Upper lobe of left lung (tissue), 6 donors: ENCODE data around the gene TCEANC2. TPM values are rescaled to one million over a fixed set of nuclear protein-coding genes. Genes with fewer than 3 reads are reported as not detected.

Experiments
- ATAC-seq, 2 donors: fragments of 200-7000 bp; cut with Tn5 transposase; one replicate each; pipeline ENCODE4 v1.9.1; 2022; ENCODE audit warnings: mild to moderate bottlenecking in 2 of 2, moderate library complexity in 2 of 2; ENCODE audit not compliant: low FRiP score in 2 of 2
- DNase-seq, 2 donors: peaks; one replicate each; pipeline ENCODE4 v3.0.0-alpha.2; 2019 to 2020
- H3K27ac ChIP-seq, 4 donors: fragments of 200-600 bp; sonication (generic); one replicate each; pipeline ENCODE4 v1.5.1; 2016 to 2019
- H3K27me3 ChIP-seq, 4 donors: fragments of 200-600 bp; sonication (generic); one replicate each; pipeline ENCODE4 v1.5.1; 2017 to 2019
- H3K36me3 ChIP-seq, 4 donors: fragments of 200-600 bp; sonication (generic); one replicate each; pipeline ENCODE4 v1.5.1; 2016 to 2019
- H3K4me1 ChIP-seq, 4 donors: fragments of 200-600 bp; sonication (generic); one replicate each; pipeline ENCODE4 v1.5.1; 2018 to 2019
- H3K4me3 ChIP-seq, 4 donors: fragments of 200-600 bp; sonication (generic); one replicate each; pipeline ENCODE4 v1.5.1; 2017 to 2019; ENCODE audit warnings: mild to moderate bottlenecking in 2 of 4, moderate library complexity in 1 of 4
- H3K9me3 ChIP-seq, 4 donors: fragments of 200-600 bp; sonication (generic); one replicate each; pipeline ENCODE4 v1.5.1; 2018 to 2019
- CTCF ChIP-seq, 6 experiments: fragments of 450-650 bp in 4 of 6; fragments of 200-600 bp in 2 of 6; sonication (generic) in 2 of 6; IDR thresholded peaks; one replicate each; pipeline ENCODE4 v1.5.1; 2016 to 2019; ENCODE audit warnings: antibody characterized with exemption in 6 of 6
- EP300 ChIP-seq, 4 donors: sonication (generic); formaldehyde crosslinking; IDR thresholded peaks; one replicate each; pipeline ENCODE4 v1.5.1; 2017; ENCODE audit warnings: antibody characterized with exemption in 4 of 4, control low read depth in 2 of 4
- POLR2A ChIP-seq, 4 donors: fragments of 450-650 bp; IDR thresholded peaks; one replicate each; pipeline ENCODE4 v1.5.1; 2016 to 2017; ENCODE audit warnings: antibody characterized with exemption in 4 of 4, mild to moderate bottlenecking in 2 of 4
- POLR2AphosphoS5 ChIP-seq, 2 donors: sonication (generic); formaldehyde crosslinking; IDR thresholded peaks; one replicate each; pipeline ENCODE4 v1.5.1; 2017; ENCODE audit warnings: antibody characterized with exemption in 2 of 2
- WGBS, 2 donors: methylation state at CpG; one replicate each; pipeline ENCODE4 v1.1.5; 2017 to 2018; 5-methylcytosine and 5-hydroxymethylcytosine counted together
- total RNA-seq, 6 donors: library from RNA; depleted of rRNA in 4 of 6; stranded (reverse); fragments of >200 nt in 4 of 6; gene quantifications; one replicate each; pipeline versions ENCODE4 v1.1.0 to v1.2.1, GENCODE V29; 2016 to 2021
- donor health status: DM: no; HTN: no; CAD: no; lungs with moderate emphysema.
- donor health status: DM: no; HTN: yes; CAD: no; lungs with severe emphysema.

Gene TCEANC2
- total RNA-seq, 6 donors from 2014 or later, result 2.0 to 11.5 (median 4.6) TPM

GRCh38 chr1:54120018-54120697, 66.8 kb downstream of the TCEANC2 start:
- no peak overlapping the region for H3K4me3 ChIP-seq
- ATAC-seq, result no peak
- H3K36me3 ChIP-seq, result no peaks in the 10 kb centered on the region
- H3K4me1 ChIP-seq, result peaks cover 12 to 13% (median 12%) of the 10 kb centered on the region in 4 donors
- TF ChIP-seq POLR2A (IDR thresholded peaks at IDR 0.05) (no peak), EP300 (IDR thresholded peaks at IDR 0.05) (no peak), POLR2AphosphoS5 (IDR thresholded peaks at IDR 0.05) (no peak), CTCF (IDR thresholded peaks at IDR 0.05) (no peak)
- H3K9me3 ChIP-seq, result no peaks in the 10 kb centered on the region
- H3K27ac ChIP-seq, result no peak overlapping the region
- no peak for DNase-seq
- H3K27me3 ChIP-seq, result no peaks in the 10 kb centered on the region
- WGBS, 2 donors, result 97% methylated on average over 13 of the region's 13 CpGs

- no peak overlapping the region for H3K27ac ChIP-seq
- H3K9me3 ChIP-seq, result no peaks in the 10 kb centered on the region
- 63 to 71% methylated on average over 25 to 33 of the region's 33 CpGs for WGBS, 2 donors
- H3K27me3 ChIP-seq, result no peaks in the 10 kb centered on the region
- ATAC-seq (peak in 1 of 2 donors; percentile 6), DNase-seq (no peak)
- no peaks in the 10 kb centered on the region for H3K36me3 ChIP-seq
- H3K4me3 ChIP-seq, result peak overlapping the region in 2 of 4 donors; percentile 18 to 34
- H3K4me1 ChIP-seq, result peaks cover 12 to 13% (median 12%) of the 10 kb centered on the region in 4 donors
- TF ChIP-seq EP300 (IDR thresholded peaks at IDR 0.05), result no peak
Observed at GRCh38 chr1:54120698-54121481, 67.5 kb downstream of the TCEANC2 start.

- Histone ChIP-seq H3K9me3 (no peaks in the 10 kb centered on the region), H3K27ac (no peak overlapping the region), H3K27me3 (no peaks in the 10 kb centered on the region), H3K4me3 (peak overlapping the region in 3 of 4 donors; percentile 9 to 34 (median 18)), H3K4me1 (peaks cover 12 to 13% (median 12%) of the 10 kb centered on the region in 4 donors), H3K36me3 (no peaks in the 10 kb centered on the region)
- ATAC-seq (peak; percentile 78 to 88), DNase-seq (peak; percentile 75 to 89)
- TF ChIP-seq EP300 (IDR thresholded peaks at IDR 0.05), result no peak
- TF ChIP-seq CTCF (IDR thresholded peaks at IDR 0.05), result peak; percentile 68 to 86 (median 76)
- TF ChIP-seq POLR2A (IDR thresholded peaks at IDR 0.05), result no peak
- no peak for TF ChIP-seq POLR2AphosphoS5 (IDR thresholded peaks at IDR 0.05)
- WGBS, 2 donors, result 2 to 6% methylated on average over 21 to 33 of the region's 36 CpGs
Observed at GRCh38 chr1:54121482-54122134, 68.2 kb downstream of the TCEANC2 start.

GRCh38 chr1:54122135-54122751, 68.8 kb downstream of the TCEANC2 start:
- H3K27me3 ChIP-seq, result no peaks in the 10 kb centered on the region
- H3K27ac ChIP-seq, result no peak overlapping the region
- WGBS, 2 donors, result 40 to 47% methylated on average over 8 to 13 of the region's 14 CpGs
- DNase-seq, result no peak
- H3K4me3 ChIP-seq, result peak overlapping the region in 2 of 4 donors; percentile 18 to 34
- TF ChIP-seq EP300 (IDR thresholded peaks at IDR 0.05) (no peak), POLR2AphosphoS5 (IDR thresholded peaks at IDR 0.05) (no peak), POLR2A (IDR thresholded peaks at IDR 0.05) (no peak), CTCF (IDR thresholded peaks at IDR 0.05) (no peak)
- H3K4me1 ChIP-seq, result peaks cover 12 to 13% (median 12%) of the 10 kb centered on the region in 4 donors
- no peaks in the 10 kb centered on the region for H3K9me3 ChIP-seq
- ATAC-seq, result peak in 1 of 2 donors; percentile 6
- no peaks in the 10 kb centered on the region for H3K36me3 ChIP-seq

- 92 to 97% methylated on average over 8 of the region's 8 CpGs for WGBS, 2 donors
- DNase-seq (no peak), ATAC-seq (no peak)
- Histone ChIP-seq H3K4me1 (peaks cover 12 to 13% (median 12%) of the 10 kb centered on the region in 4 donors), H3K27me3 (no peaks in the 10 kb centered on the region), H3K9me3 (no peaks in the 10 kb centered on the region), H3K4me3 (no peak overlapping the region), H3K36me3 (no peaks in the 10 kb centered on the region), H3K27ac (no peak overlapping the region)
- TF ChIP-seq EP300 (IDR thresholded peaks at IDR 0.05), result no peak
- TF ChIP-seq POLR2A (IDR thresholded peaks at IDR 0.05), result no peak
- TF ChIP-seq POLR2AphosphoS5 (IDR thresholded peaks at IDR 0.05), result no peak
- TF ChIP-seq CTCF (IDR thresholded peaks at IDR 0.05), result no peak
Observed at GRCh38 chr1:54122992-54123391, 69.6 kb downstream of the TCEANC2 start.
